Tibial nerve (tissue), 4 donors: ENCODE results near the gene HNRNPAB. TPM values are rescaled to one million over a fixed set of nuclear protein-coding genes. Genes with fewer than 3 reads are reported as not detected.

Source experiments
- DNase-seq, 2 donors: peaks; one replicate each; pipeline ENCODE4 v3.0.0-alpha.2; 2019; ENCODE audit warnings: low spot score in 2 of 2
- H3K27ac ChIP-seq, 4 donors: fragments of 200-600 bp; sonication (generic) in 3 of 4; one replicate each; pipeline ENCODE4 v1.5.1; 2017 to 2019; ENCODE audit warnings: mild to moderate bottlenecking in 1 of 4
- H3K27me3 ChIP-seq, 2 donors: fragments of 200-600 bp; sonication (generic) in 1 of 2; one replicate each; pipeline versions ENCODE4 v1.5.1 to v1.6.0; 2017 to 2019
- H3K36me3 ChIP-seq, 3 donors: fragments of 200-600 bp; sonication (generic); one replicate each; pipeline ENCODE4 v1.5.1; 2018 to 2019
- H3K4me1 ChIP-seq, 4 donors: fragments of 200-600 bp; sonication (generic) in 3 of 4; one replicate each; pipeline ENCODE4 v1.5.1; 2017 to 2019
- H3K4me3 ChIP-seq, 4 donors: fragments of 200-600 bp; sonication (generic) in 3 of 4; one replicate each; pipeline ENCODE4 v1.5.1; 2017 to 2019; ENCODE audit warnings: mild to moderate bottlenecking in 1 of 4, moderate library complexity in 1 of 4
- H3K9me3 ChIP-seq, 4 donors: fragments of 200-600 bp; sonication (generic) in 3 of 4; one replicate each; pipeline ENCODE4 v1.5.1; 2017 to 2019
- EP300 ChIP-seq, 2 donors: sonication (generic); formaldehyde crosslinking; IDR thresholded peaks; one replicate each; pipeline ENCODE4 v1.6.1; 2017; ENCODE audit warnings: antibody characterized with exemption in 2 of 2, mild to moderate bottlenecking in 1 of 2
- POLR2A ChIP-seq, 2 donors: fragments of 450-650 bp; IDR thresholded peaks; one replicate each; pipeline ENCODE4 v1.6.1; 2017; ENCODE audit warnings: antibody characterized with exemption in 2 of 2, mild to moderate bottlenecking in 2 of 2, moderate library complexity in 2 of 2
- WGBS, 2 donors: methylation state at CpG; one replicate each; pipeline ENCODE4 v1.1.5; 2018; 5-methylcytosine and 5-hydroxymethylcytosine counted together
- total RNA-seq, 4 donors: library from RNA; depleted of rRNA; stranded (reverse); fragments of >200 nt; gene quantifications; one replicate each; pipeline ENCODE4 v1.1.0, GENCODE V29; 2016
- TF ChIP-seq, protein P1 (sequence below), 5 experiments: fragments of 200-600 bp in 3 of 5; fragments of 450-650 bp in 2 of 5; sonication (generic) in 3 of 5; IDR thresholded peaks; one replicate each; pipeline ENCODE4 v1.5.1; 2016 to 2019; ENCODE audit warnings: antibody characterized with exemption in 5 of 5, mild to moderate bottlenecking in 3 of 5, moderate library complexity in 2 of 5

Gene HNRNPAB
- total RNA-seq, 4 donors from 2014 or later: 92.0 to 135 (median 122) TPM

- Histone ChIP-seq H3K4me1 (peaks cover 0 to 11% (median 0%) of the 10 kb centered on the region in 4 donors), H3K36me3 (peaks cover 0 to 98% (median 6%) of the 10 kb centered on the region in 3 donors), H3K4me3 (no peak overlapping the region), H3K27me3 (no peaks in the 10 kb centered on the region), H3K9me3 (peaks cover 0 to 4% (median 0%) of the 10 kb centered on the region in 4 donors), H3K27ac (no peak overlapping the region)
- TF ChIP-seq POLR2A (IDR thresholded peaks at IDR 0.05): no peak
- TF ChIP-seq, protein P1, sequence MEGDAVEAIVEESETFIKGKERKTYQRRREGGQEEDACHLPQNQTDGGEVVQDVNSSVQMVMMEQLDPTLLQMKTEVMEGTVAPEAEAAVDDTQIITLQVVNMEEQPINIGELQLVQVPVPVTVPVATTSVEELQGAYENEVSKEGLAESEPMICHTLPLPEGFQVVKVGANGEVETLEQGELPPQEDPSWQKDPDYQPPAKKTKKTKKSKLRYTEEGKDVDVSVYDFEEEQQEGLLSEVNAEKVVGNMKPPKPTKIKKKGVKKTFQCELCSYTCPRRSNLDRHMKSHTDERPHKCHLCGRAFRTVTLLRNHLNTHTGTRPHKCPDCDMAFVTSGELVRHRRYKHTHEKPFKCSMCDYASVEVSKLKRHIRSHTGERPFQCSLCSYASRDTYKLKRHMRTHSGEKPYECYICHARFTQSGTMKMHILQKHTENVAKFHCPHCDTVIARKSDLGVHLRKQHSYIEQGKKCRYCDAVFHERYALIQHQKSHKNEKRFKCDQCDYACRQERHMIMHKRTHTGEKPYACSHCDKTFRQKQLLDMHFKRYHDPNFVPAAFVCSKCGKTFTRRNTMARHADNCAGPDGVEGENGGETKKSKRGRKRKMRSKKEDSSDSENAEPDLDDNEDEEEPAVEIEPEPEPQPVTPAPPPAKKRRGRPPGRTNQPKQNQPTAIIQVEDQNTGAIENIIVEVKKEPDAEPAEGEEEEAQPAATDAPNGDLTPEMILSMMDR (IDR thresholded peaks at IDR 0.05): no peak
- TF ChIP-seq EP300 (IDR thresholded peaks at IDR 0.05): no peak
- DNase-seq: no peak
- 79 to 83% methylated on average over 5 of the region's 5 CpGs for WGBS, 2 donors
These were observed 19.0 kb downstream of the HNRNPAB start for GRCh38 chr5:178223196-178223773.

DNA sequence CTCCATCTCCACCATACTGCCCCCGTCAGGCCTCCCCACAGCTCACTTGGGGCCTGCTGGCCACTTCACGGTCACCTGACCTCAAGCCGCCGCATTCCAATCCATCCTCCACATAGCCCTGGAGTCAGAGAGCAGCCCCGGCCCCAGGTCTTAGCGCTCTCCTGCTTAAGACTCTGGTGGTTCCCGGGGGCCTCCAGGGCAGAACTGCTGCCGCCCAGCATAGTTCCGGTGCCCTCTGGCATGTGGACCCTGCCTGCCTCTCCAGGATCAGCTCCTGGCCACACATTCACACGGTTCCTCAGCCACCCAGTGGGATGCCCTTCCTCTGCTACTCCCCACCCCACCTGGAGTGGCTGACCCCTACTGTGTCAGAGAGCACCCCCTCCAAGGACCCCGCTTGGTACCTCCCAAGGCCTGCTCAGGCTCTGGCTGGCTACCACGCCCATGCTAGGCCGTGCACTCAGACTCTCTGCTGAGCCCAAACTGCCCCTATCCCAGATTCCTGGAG is 19.5 kb downstream of the HNRNPAB start:
- DNase-seq: no peak
- H3K27ac ChIP-seq: no peak overlapping the region
- WGBS, 2 donors: 39 to 67% methylated on average over 12 of the region's 13 CpGs
- H3K4me1 ChIP-seq: peaks cover 0 to 11% (median 0%) of the 10 kb centered on the region in 4 donors
- TF ChIP-seq, protein P1 (IDR thresholded peaks at IDR 0.05): no peak
- TF ChIP-seq POLR2A (IDR thresholded peaks at IDR 0.05) (no peak), EP300 (IDR thresholded peaks at IDR 0.05) (no peak)
- no peak overlapping the region for H3K4me3 ChIP-seq
- H3K27me3 ChIP-seq: no peaks in the 10 kb centered on the region
- H3K36me3 ChIP-seq: peaks cover 0 to 99% (median 6%) of the 10 kb centered on the region in 3 donors
- peaks cover 0 to 4% (median 0%) of the 10 kb centered on the region in 4 donors for H3K9me3 ChIP-seq

GRCh38 chr5:178224403-178224802 is 20.1 kb downstream of the HNRNPAB start:
- Histone ChIP-seq H3K4me1 (peaks cover 0 to 11% (median 0%) of the 10 kb centered on the region in 4 donors), H3K27ac (no peak overlapping the region), H3K9me3 (peaks cover 0 to 4% (median 0%) of the 10 kb centered on the region in 4 donors), H3K27me3 (no peaks in the 10 kb centered on the region), H3K36me3 (peaks cover 0 to 100% (median 6%) of the 10 kb centered on the region in 3 donors), H3K4me3 (no peak overlapping the region)
- DNase-seq: no peak
- TF ChIP-seq, protein P1 (IDR thresholded peaks at IDR 0.05): no peak
- no peak for TF ChIP-seq POLR2A (IDR thresholded peaks at IDR 0.05)
- TF ChIP-seq EP300 (IDR thresholded peaks at IDR 0.05): no peak
- WGBS, 2 donors: 86 to 92% methylated on average over 15 to 17 of the region's 17 CpGs

DNA sequence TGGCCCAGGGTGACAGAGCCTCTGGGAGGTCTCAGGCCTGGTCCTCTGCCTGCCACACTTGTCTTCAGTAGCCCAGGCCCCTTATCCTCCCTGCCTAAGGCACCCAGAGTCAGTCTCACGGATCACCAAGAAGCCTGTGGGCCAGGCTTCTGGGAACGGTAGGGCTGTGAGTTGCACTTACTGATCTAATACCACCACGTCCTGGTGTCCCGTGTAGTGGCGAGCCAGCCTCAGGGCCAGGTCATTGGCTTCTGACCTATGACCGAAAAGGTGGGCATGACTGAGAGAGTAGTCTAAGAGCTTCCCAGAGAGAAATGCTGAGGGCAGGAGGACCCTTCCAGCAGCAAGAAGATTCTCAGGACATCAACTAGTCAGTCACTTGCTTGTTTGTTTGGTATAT is 20.8 kb downstream of the HNRNPAB start:
- no peak for TF ChIP-seq EP300 (IDR thresholded peaks at IDR 0.05)
- no peak for TF ChIP-seq POLR2A (IDR thresholded peaks at IDR 0.05)
- TF ChIP-seq, protein P1 (IDR thresholded peaks at IDR 0.05): no peak
- peak overlapping the region in 1 of 4 donors; percentile 53 for H3K27ac ChIP-seq
- peaks cover 0 to 100% (median 6%) of the 10 kb centered on the region in 3 donors for H3K36me3 ChIP-seq
- DNase-seq: no peak
- peaks cover 0 to 4% (median 0%) of the 10 kb centered on the region in 4 donors for H3K9me3 ChIP-seq
- no peaks in the 10 kb centered on the region for H3K27me3 ChIP-seq
- peaks cover 0 to 18% (median 5%) of the 10 kb centered on the region in 4 donors for H3K4me1 ChIP-seq
- H3K4me3 ChIP-seq: no peak overlapping the region
- WGBS, 2 donors: 73 to 88% methylated on average over 4 to 6 of the region's 6 CpGs

DNA sequence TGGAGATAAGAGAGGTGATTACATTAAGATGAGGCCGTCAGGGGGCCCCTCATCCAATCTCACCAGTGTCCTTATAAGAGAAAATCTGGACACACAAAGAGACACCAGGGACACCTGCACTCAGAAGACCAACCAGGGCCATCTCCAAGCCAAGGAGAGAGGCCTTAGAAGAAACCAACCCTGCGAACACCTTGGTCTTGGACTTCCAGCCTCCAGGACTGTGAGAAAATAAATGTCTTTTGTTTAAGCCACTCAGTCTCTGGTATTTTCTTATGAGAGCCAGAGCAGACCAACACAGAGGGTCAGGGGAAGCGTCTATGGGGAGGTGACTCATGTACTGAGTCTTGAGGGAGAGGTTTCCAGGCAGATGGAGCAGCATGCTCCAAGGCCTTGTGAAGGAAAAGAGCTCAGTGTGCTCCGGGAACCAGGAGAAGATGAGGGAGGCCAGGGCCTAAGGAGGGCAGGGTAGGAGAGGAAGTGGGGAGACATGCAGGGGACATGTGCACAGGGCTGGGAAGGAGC is 22.9 kb downstream of the HNRNPAB start:
- no peaks in the 10 kb centered on the region for H3K27me3 ChIP-seq
- H3K4me3 ChIP-seq: no peak overlapping the region
- TF ChIP-seq EP300 (IDR thresholded peaks at IDR 0.05) (no peak), POLR2A (IDR thresholded peaks at IDR 0.05) (no peak)
- TF ChIP-seq, protein P1 (IDR thresholded peaks at IDR 0.05): no peak
- peak overlapping the region in 1 of 4 donors; percentile 45 for H3K27ac ChIP-seq
- peaks cover 0 to 36% (median 22%) of the 10 kb centered on the region in 4 donors for H3K4me1 ChIP-seq
- no peak for DNase-seq
- WGBS, 2 donors: 72 to 95% methylated on average over 4 of the region's 4 CpGs
- H3K9me3 ChIP-seq: peaks cover 0 to 4% (median 0%) of the 10 kb centered on the region in 4 donors
- peaks cover 0 to 93% (median 0%) of the 10 kb centered on the region in 3 donors for H3K36me3 ChIP-seq
